Endothelial cell of umbilical vein (primary cell): ENCODE measurements around the gene EEF1G. TPM values are rescaled to one million over a fixed set of nuclear protein-coding genes. Genes with fewer than 3 reads are reported as not detected.

Experiments used
- BruUV-seq: library from RNA; stranded (reverse); fragments of 400-500 nt; replicated peaks from 2 replicates; lab custom pipeline; 2021; lab: Mats Ljungman, UMichigan
- CTCF ChIA-PET: fragments of 300-600, 350-600 bp; sonication (Branson Sonifier 250); formaldehyde crosslinking; loops from one replicate; lab custom pipeline; 2021; ENCODE audit warnings: antibody characterized with exemption, inconsistent platforms; lab: Charles Lee
- POLR2A ChIA-PET: fragments of 300-600, 350-600 bp; sonication (Branson Sonifier 250); formaldehyde crosslinking; loops from one replicate; lab custom pipeline; 2021; ENCODE audit warnings: antibody characterized with exemption, inconsistent platforms; lab: Charles Lee
- DNase-seq: peaks from one replicate; pipeline ENCODE4 v3.0.0-alpha.2; 2011; ENCODE audit warnings: low read depth, low spot score
- FAIRE-seq: peaks from 2 replicates; lab custom pipeline; 2011; peaks lifted over from hg19 to GRCh38; lab: Jason Lieb, UNC
- H2AFZ ChIP-seq: 2 replicates; pipeline ENCODE4 v1.6.0; 2012; ENCODE audit warnings: low read depth, low read length, control low read depth, inconsistent platforms
- H3K27ac ChIP-seq: 2 replicates; pipeline ENCODE4 v1.5.1; 2011; ENCODE audit warnings: low read depth, mild to moderate bottlenecking, control low read depth, low read length, moderate library complexity; ENCODE audit not compliant: insufficient read depth
- H3K27me3 ChIP-seq, 2 experiments: 2 replicates each; pipeline versions ENCODE4 v1.6.0 to v1.6.1; 2011; ENCODE audit warnings: low read length in 2 of 2, mixed read lengths in 1 of 2; ENCODE audit not compliant: control insufficient read depth in 2 of 2, insufficient read depth in 2 of 2
- H3K36me3 ChIP-seq, 2 experiments: 2 replicates in 1 of 2; 3 replicates in 1 of 2; pipeline ENCODE4 v1.5.1; 2011; ENCODE audit warnings: low read length in 2 of 2, mild to moderate bottlenecking in 1 of 2, moderate library complexity in 1 of 2; ENCODE audit not compliant: control insufficient read depth in 2 of 2, insufficient read depth in 2 of 2; ENCODE audit errors: extremely low read depth in 1 of 2
- H3K4me1 ChIP-seq: 3 replicates; pipeline ENCODE4 v1.5.1; 2011; ENCODE audit warnings: mild to moderate bottlenecking, low read length; ENCODE audit not compliant: control insufficient read depth, insufficient read depth; ENCODE audit errors: extremely low read depth
- H3K4me2 ChIP-seq: 2 replicates; pipeline ENCODE4 v1.6.1; 2011; ENCODE audit warnings: low read length, control low read depth, mixed read lengths; ENCODE audit not compliant: insufficient read depth
- H3K4me3 ChIP-seq, 3 experiments: fragments of 200-600 bp in 1 of 3; sonication (generic), shearing (Covaris generic) in 1 of 3; replicated peaks in 1 of 3; 2 replicates each; pipeline ENCODE4 v1.5.1; 2011 to 2016; ENCODE audit warnings: control low read depth in 3 of 3, low read length in 3 of 3, mild to moderate bottlenecking in 2 of 3, inconsistent platforms in 1 of 3, low read depth in 1 of 3, moderate library complexity in 1 of 3; ENCODE audit not compliant: insufficient read depth in 1 of 3
- H3K79me2 ChIP-seq: 2 replicates; pipeline ENCODE4 v1.6.0; 2012; ENCODE audit warnings: low read length, inconsistent platforms; ENCODE audit not compliant: control insufficient read depth, insufficient read depth
- H3K9ac ChIP-seq: replicated peaks from 2 replicates; pipeline ENCODE3; 2011; ENCODE audit warnings: low read length, control low read depth; ENCODE audit not compliant: insufficient read depth; ENCODE audit errors: extremely low read depth
- H3K9me1 ChIP-seq: replicated peaks from 3 replicates; pipeline ENCODE4 v1.6.0; 2011; ENCODE audit warnings: mild to moderate bottlenecking, low read length; ENCODE audit not compliant: control insufficient read depth, insufficient read depth; ENCODE audit errors: extremely low read depth
- H3K9me3 ChIP-seq: replicated peaks from 2 replicates; pipeline ENCODE4 v1.5.1; 2012; ENCODE audit warnings: low read length, inconsistent platforms; ENCODE audit not compliant: control insufficient read depth, insufficient read depth
- H4K20me1 ChIP-seq: replicated peaks from 2 replicates; pipeline ENCODE3; 2011; ENCODE audit warnings: mild to moderate bottlenecking, low read length; ENCODE audit not compliant: control insufficient read depth, insufficient read depth; ENCODE audit errors: extremely low read depth
- CTCF ChIP-seq, 2 donors: IDR thresholded peaks; 1 replicate in 1 of 2; 2 replicates in 1 of 2; pipeline ENCODE4 v1.5.1; 2011; ENCODE audit warnings: low read length in 2 of 2, mild to moderate bottlenecking in 2 of 2, moderate library complexity in 2 of 2, control low read depth in 1 of 2, inconsistent platforms in 1 of 2, low read depth in 1 of 2; ENCODE audit not compliant: insufficient read depth in 1 of 2; ENCODE audit errors: extremely low read depth in 1 of 2
- EZH2 ChIP-seq: IDR thresholded peaks from 2 replicates; pipeline ENCODE4 v1.6.1; 2012; ENCODE audit warnings: borderline replicate concordance, low read depth, mild to moderate bottlenecking, moderate library complexity, low read length, inconsistent platforms; ENCODE audit not compliant: severe bottlenecking
- FOS ChIP-seq: IDR thresholded peaks from 2 replicates; pipeline ENCODE4 v1.6.1; 2011; ENCODE audit warnings: mild to moderate bottlenecking, low read length, moderate library complexity, borderline replicate concordance; ENCODE audit not compliant: insufficient read depth
- GATA2 ChIP-seq: IDR thresholded peaks from 2 replicates; pipeline ENCODE4 v1.7.0; 2011; ENCODE audit warnings: low read depth, mild to moderate bottlenecking, moderate library complexity, mixed read lengths, low read length; ENCODE audit not compliant: insufficient read length, insufficient read depth
- JUN ChIP-seq: IDR thresholded peaks from 2 replicates; pipeline ENCODE4 v1.6.1; 2011; ENCODE audit warnings: borderline replicate concordance, low read depth; ENCODE audit not compliant: insufficient read length, insufficient read depth
- MAX ChIP-seq: IDR thresholded peaks from 2 replicates; pipeline ENCODE4 v1.6.1; 2011; ENCODE audit not compliant: insufficient read depth, insufficient read length
- MYC ChIP-seq: IDR thresholded peaks from one replicate; pipeline ENCODE4 v1.6.1; 2011; ENCODE audit warnings: mild to moderate bottlenecking, low read depth, low read length
- POLR2A ChIP-seq: IDR thresholded peaks from 2 replicates; pipeline ENCODE4 v1.6.1; 2012; ENCODE audit warnings: low read depth, mild to moderate bottlenecking, control low read depth, low read length
- POLR2AphosphoS5 ChIP-seq: IDR thresholded peaks from 2 replicates; pipeline ENCODE4 v1.6.1; 2012; ENCODE audit warnings: low read depth, mild to moderate bottlenecking, control low read depth, low read length, moderate library complexity; ENCODE audit not compliant: insufficient read depth
- dilution Hi-C: fragments of 300-500 bp; cut with MboI; formaldehyde crosslinking; loops from one replicate; pipeline ENCODE4 v1.15.0; 2019; ENCODE audit warnings: low sequenced_read_pairs; ENCODE audit not compliant: extremely low pct_ligation_motif_present
- intact Hi-C: fragments of 100-400 bp; cut with micrococcal nuclease; formaldehyde crosslinking; loops from one replicate; pipeline ENCODE4 v1.10.0; 2022
- polyA plus RNA-seq, 4 experiments: library from polyadenylated mRNA; depleted of rRNA in 3 of 4; stranded (reverse) in 3 of 4; unstranded in 1 of 4; fragments of >200 nt; gene quantifications; 2 replicates each; pipeline versions ENCODE4 v1.2.1 to v1.2.3, GENCODE V29; 2011 to 2012; ENCODE audit warnings: missing spikeins in 1 of 4
- total RNA-seq: library from RNA; stranded (reverse); gene quantifications from 2 replicates; pipeline ENCODE4 v1.2.3, GENCODE V29; 2021

EEF1G gene
- total and polyA plus RNA-seq, 2 donors (not counting 3 experiments of a cell fraction or from before 2014, with no cell fraction given) = 1,341 to 2,133 TPM

DNA sequence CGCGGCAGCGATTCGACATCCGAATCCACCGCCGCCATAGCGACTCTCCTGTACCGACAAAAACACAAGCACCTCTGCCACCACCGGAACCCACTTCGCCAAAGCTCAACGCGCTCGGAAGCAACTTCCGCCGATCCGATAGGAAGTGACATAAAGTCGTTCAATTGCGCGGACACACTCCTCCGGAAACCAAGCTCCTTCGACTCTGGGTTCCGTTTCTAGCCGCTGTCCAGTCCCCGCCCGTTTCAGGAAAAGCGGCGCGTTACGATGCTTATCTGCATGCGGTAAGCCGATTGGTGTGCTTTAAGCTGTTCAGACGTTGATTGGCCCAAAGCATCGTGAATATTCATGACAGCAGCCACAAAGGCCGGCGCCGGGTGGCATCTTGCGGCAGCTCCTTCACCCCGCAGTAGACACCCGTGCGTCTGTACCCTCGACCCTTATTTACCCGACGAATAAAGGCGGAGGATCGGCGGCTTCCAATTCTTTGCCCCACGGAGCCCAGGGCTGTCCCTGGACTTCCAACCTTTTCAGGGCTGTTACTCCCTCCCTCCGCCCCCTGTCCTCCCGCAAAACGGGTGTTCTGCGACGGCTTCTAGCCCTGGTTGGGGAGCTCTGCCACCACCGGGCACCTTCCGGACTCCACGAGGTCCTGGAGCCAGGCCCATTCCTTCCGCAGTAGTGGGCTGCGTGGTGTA is 17.9 kb upstream of the EEF1G start, which contains the start of gene TUT1:
Gene TUT1 (minus strand): TSS at position 76 of the 698 bp plus-strand sequence. CDS start 38 bp downstream, at position 38.
- BruUV-seq = TSS peak; percentile 99
- H3K9me3 ChIP-seq = no peaks in the 10 kb centered on the region
- peaks cover 13% of the 10 kb centered on the region for H3K79me2 ChIP-seq
- peaks cover 18% of the 10 kb centered on the region for H3K4me1 ChIP-seq
- H3K27me3 ChIP-seq = no peaks in the 10 kb centered on the region
- dilution Hi-C loops (no loop called here), intact Hi-C loops (loop anchor here (1.0 to 5.0 kb wide), 5 partner anchors 8 to 251 kb away; partner anchors contain the start of gene EML3)
- H3K9me1 ChIP-seq = no peaks in the 10 kb centered on the region
- no peaks in the 10 kb centered on the region for H4K20me1 ChIP-seq
- CTCF ChIA-PET = interaction anchor here (0.6 to 4.5 kb wide), 25 partner anchors 9 to 290 kb away, joined by 3 to 52 read pairs (median 7); partner anchors contain the start of genes AHNAK, B3GAT3, C11orf98 and CSKMT
- FAIRE-seq (peak; percentile 100), DNase-seq (peak; percentile 99)
- POLR2A ChIA-PET = interaction anchor here (0.7 to 3.7 kb wide), 20 partner anchors 10 to 250 kb away, joined by 3 to 75 read pairs (median 6); partner anchors contain the start of genes B3GAT3, C11orf98, CSKMT and EEF1G
- H2AFZ ChIP-seq = peak within 1 kb of the TSS; percentile 30
- H3K4me3 ChIP-seq = peak within 1 kb of the TSS; percentile 67 to 87 (median 82)
- peak within 1 kb of the TSS; percentile 82 for H3K27ac ChIP-seq
- peak; percentile 98 for TF ChIP-seq POLR2AphosphoS5
- peak; percentile 85 for TF ChIP-seq GATA2
- TF ChIP-seq MYC = peak; percentile 46
- peak; percentile 99 for TF ChIP-seq POLR2A
- TF ChIP-seq CTCF (IDR thresholded peaks at IDR 0.05; ENCODE audit: extremely low read depth in 1 of 2, insufficient read depth in 1 of 2, low read depth in 1 of 2, low read length in 2 of 2) = no peak
- TF ChIP-seq MAX = peak; percentile 43
- no peak for TF ChIP-seq FOS
- no peak for TF ChIP-seq JUN
- TF ChIP-seq EZH2 = no peak
- H3K36me3 ChIP-seq = peaks cover 26 to 30% of the 10 kb centered on the region in 2 experiments
- H3K9ac ChIP-seq = peak within 1 kb of the TSS; percentile 87
- H3K4me2 ChIP-seq = peak within 1 kb of the TSS; percentile 78
